ENCODE measurements around the gene DAB1. TPM values are rescaled to one million over a fixed set of nuclear protein-coding genes. Genes with fewer than 3 reads are reported as not detected.

The DAB1 gene
- total RNA-seq, 1 donor from 2014 or later, result 14.6 TPM

DNA sequence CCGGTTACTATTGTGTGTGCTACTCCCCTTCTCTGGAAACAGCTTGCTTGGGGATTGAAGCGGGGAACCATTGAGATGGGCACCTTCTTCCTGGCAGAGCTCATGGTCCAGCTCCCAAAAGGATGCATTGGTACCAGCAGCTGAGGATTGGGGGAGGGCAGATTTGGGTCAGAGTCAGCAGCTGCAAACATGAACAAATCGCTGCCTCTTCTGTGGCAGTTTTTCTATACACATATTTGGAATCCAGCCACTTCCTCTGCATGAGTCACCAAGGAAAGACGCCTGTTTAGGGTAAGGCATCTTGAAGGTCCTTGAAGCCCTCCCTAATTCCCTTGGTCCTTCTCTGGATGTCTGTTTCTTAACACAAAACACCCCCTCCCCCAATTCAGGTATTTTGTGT lies 104.7 kb downstream of the DAB1 start:
- H3K4me3 Mint-ChIP-seq, result no peak overlapping the region
- H3K4me3 ChIP-seq, result no peak overlapping the region
- no peak for DNase-seq (ENCODE audit: low spot score)
- H3K27ac ChIP-seq, result no peak overlapping the region
- H3K4me1 Mint-ChIP-seq, result peaks cover 3% of the 10 kb centered on the region
- H3K4me1 ChIP-seq, result peaks cover 4% of the 10 kb centered on the region
- no peaks in the 10 kb centered on the region for H3K36me3 ChIP-seq
- peaks cover 3% of the 10 kb centered on the region for H3K9me3 Mint-ChIP-seq
- no peak overlapping the region for H3K4me2 ChIP-seq
- peaks cover 4% of the 10 kb centered on the region for H3K27me3 Mint-ChIP-seq (ENCODE audit: insufficient read depth, low read depth)
- TF ChIP-seq EZH2phosphoT487 (IDR thresholded peaks at IDR 0.05) (no peak), EZH2 (IDR thresholded peaks at IDR 0.05) (no peak)
- TF ChIP-seq, protein P1, sequence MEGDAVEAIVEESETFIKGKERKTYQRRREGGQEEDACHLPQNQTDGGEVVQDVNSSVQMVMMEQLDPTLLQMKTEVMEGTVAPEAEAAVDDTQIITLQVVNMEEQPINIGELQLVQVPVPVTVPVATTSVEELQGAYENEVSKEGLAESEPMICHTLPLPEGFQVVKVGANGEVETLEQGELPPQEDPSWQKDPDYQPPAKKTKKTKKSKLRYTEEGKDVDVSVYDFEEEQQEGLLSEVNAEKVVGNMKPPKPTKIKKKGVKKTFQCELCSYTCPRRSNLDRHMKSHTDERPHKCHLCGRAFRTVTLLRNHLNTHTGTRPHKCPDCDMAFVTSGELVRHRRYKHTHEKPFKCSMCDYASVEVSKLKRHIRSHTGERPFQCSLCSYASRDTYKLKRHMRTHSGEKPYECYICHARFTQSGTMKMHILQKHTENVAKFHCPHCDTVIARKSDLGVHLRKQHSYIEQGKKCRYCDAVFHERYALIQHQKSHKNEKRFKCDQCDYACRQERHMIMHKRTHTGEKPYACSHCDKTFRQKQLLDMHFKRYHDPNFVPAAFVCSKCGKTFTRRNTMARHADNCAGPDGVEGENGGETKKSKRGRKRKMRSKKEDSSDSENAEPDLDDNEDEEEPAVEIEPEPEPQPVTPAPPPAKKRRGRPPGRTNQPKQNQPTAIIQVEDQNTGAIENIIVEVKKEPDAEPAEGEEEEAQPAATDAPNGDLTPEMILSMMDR (IDR thresholded peaks at IDR 0.05), result no peak
- H3K79me2 ChIP-seq (ENCODE audit: low read depth), result no peaks in the 10 kb centered on the region
- H3K27ac Mint-ChIP-seq, result no peak overlapping the region
- no peaks in the 10 kb centered on the region for H3K27me3 ChIP-seq
- no peak overlapping the region for H2AFZ ChIP-seq (replicated peaks)
- H3K36me3 Mint-ChIP-seq, result peaks cover 3% of the 10 kb centered on the region
- no peak overlapping the region for H3K9ac ChIP-seq
- no peaks in the 10 kb centered on the region for H4K20me1 ChIP-seq (ENCODE audit: low read depth)
- H3F3A ChIP-seq (ENCODE audit: low read depth), result no peaks in the 10 kb centered on the region
- H3K9me3 ChIP-seq (ENCODE audit: low read depth), result no peaks in the 10 kb centered on the region

- no peak for DNase-seq (ENCODE audit: low spot score)
- Mint-ChIP-seq H3K9me3 (peaks cover 3% of the 10 kb centered on the region), H3K27ac (no peak overlapping the region), H3K4me1 (no peaks in the 10 kb centered on the region), H3K4me3 (no peak overlapping the region), H3K27me3 (ENCODE audit: insufficient read depth, low read depth) (peaks cover 4% of the 10 kb centered on the region), H3K36me3 (peaks cover 3% of the 10 kb centered on the region)
- no peak overlapping the region for H2AFZ ChIP-seq (replicated peaks)
- H3K4me2 ChIP-seq, result no peak overlapping the region
- H3K9ac ChIP-seq, result no peak overlapping the region
- no peaks in the 10 kb centered on the region for H3K4me1 ChIP-seq
- no peak overlapping the region for H3K4me3 ChIP-seq
- H3K79me2 ChIP-seq (ENCODE audit: low read depth), result no peaks in the 10 kb centered on the region
- H4K20me1 ChIP-seq (ENCODE audit: low read depth), result no peaks in the 10 kb centered on the region
- no peaks in the 10 kb centered on the region for H3K27me3 ChIP-seq
- H3F3A ChIP-seq (ENCODE audit: low read depth), result no peaks in the 10 kb centered on the region
- no peak for TF ChIP-seq EZH2 (IDR thresholded peaks at IDR 0.05)
- TF ChIP-seq, protein P1 (IDR thresholded peaks at IDR 0.05), result no peak
- no peak for TF ChIP-seq EZH2phosphoT487 (IDR thresholded peaks at IDR 0.05)
- no peak overlapping the region for H3K27ac ChIP-seq
- H3K36me3 ChIP-seq, result no peaks in the 10 kb centered on the region
- H3K9me3 ChIP-seq (ENCODE audit: low read depth), result no peaks in the 10 kb centered on the region
Observed at GRCh38 chr1:57316861-57317260, 107.0 kb downstream of the DAB1 start.

DNA sequence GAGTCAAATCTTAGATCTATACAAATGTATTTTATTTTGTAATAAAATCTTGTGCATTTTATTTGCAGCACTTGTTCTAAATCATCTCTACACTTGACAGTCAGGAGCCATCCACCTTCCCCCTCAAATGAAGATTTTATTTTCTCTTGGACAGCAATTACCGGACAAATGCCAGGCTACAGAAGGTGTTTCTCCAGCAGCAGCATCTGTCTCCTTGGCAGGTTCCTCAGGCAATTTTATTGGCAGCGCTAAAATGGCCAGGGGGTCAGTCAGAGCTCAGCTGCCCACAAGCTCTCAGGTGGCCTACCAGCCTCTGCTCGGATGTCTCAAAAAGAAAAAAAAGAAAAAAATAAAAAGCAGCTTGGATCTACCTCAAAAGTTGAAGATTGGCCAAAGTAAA lies 107.6 kb downstream of the DAB1 start:
- Histone ChIP-seq H3K4me3 (no peak overlapping the region), H3K27ac (no peak overlapping the region), H3K9ac (no peak overlapping the region), H3K79me2 (ENCODE audit: low read depth) (no peaks in the 10 kb centered on the region), H2AFZ (replicated peaks) (no peak overlapping the region), H3K4me1 (no peaks in the 10 kb centered on the region), H3K4me2 (no peak overlapping the region), H3K9me3 (ENCODE audit: low read depth) (no peaks in the 10 kb centered on the region), H3F3A (ENCODE audit: low read depth) (no peaks in the 10 kb centered on the region), H3K27me3 (no peaks in the 10 kb centered on the region), H4K20me1 (ENCODE audit: low read depth) (no peaks in the 10 kb centered on the region), H3K36me3 (no peaks in the 10 kb centered on the region)
- Mint-ChIP-seq H3K36me3 (peaks cover 3% of the 10 kb centered on the region), H3K27ac (no peak overlapping the region), H3K27me3 (ENCODE audit: insufficient read depth, low read depth) (peaks cover 4% of the 10 kb centered on the region), H3K4me3 (no peak overlapping the region), H3K4me1 (no peaks in the 10 kb centered on the region), H3K9me3 (peaks cover 3% of the 10 kb centered on the region)
- DNase-seq (ENCODE audit: low spot score), result no peak
- TF ChIP-seq EZH2 (IDR thresholded peaks at IDR 0.05) (no peak), EZH2phosphoT487 (IDR thresholded peaks at IDR 0.05) (no peak)
- TF ChIP-seq, protein P1 (IDR thresholded peaks at IDR 0.05), result no peak

Measured in neural progenitor cell (in vitro differentiated cells).